ENCODE results near the gene CAPZB. TPM values are rescaled to one million over a fixed set of nuclear protein-coding genes. Genes with fewer than 3 reads are reported as not detected.

CAPZB gene
- total and polyA plus RNA-seq, 2 of the 4 experiments (the other 2 are of a cell fraction), result 216 to 304 TPM

GRCh38 chr1:19391596-19391981 lies 93.8 kb downstream of the CAPZB start:
- Histone ChIP-seq H3K4me2 (ENCODE audit: low read depth, low read length) (peak overlapping the region; percentile 40), H4K20me1 (ENCODE audit: insufficient read depth, low read length) (peaks cover 96% of the 10 kb centered on the region), H2AK5ac (ENCODE audit: low read depth, low read length) (peak overlapping the region; percentile 38; the same call in 1 of the 2 replicates), H2BK20ac (ENCODE audit: low read depth, low read length) (no peak overlapping the region), H3K23ac (ENCODE audit: low read depth, low read length) (peak overlapping the region; percentile 90), H3K18ac (ENCODE audit: low read depth, low read length) (peak overlapping the region; percentile 42; the same call in 1 of the 2 replicates), H3K9ac (ENCODE audit: low read depth, low read length) (peak overlapping the region; percentile 6; the same call in 1 of the 2 replicates), H2BK5ac (ENCODE audit: low read depth, low read length, poor library complexity, severe bottlenecking) (peak overlapping the region; percentile 29), H2BK15ac (ENCODE audit: low read depth, low read length) (no peak overlapping the region), H3K27ac (ENCODE audit: insufficient read depth, low read length) (peak overlapping the region; percentile 58), H3K9me3 (ENCODE audit: control insufficient read depth, insufficient read depth, low read length) (no peaks in the 10 kb centered on the region), H3K4me3 (ENCODE audit: insufficient read depth, low read depth, low read length) (no peak overlapping the region), H3K56ac (ENCODE audit: extremely low read depth, insufficient read depth, low read length) (no peak overlapping the region; the same call in 1 of the 2 replicates), H4K8ac (ENCODE audit: low read depth in 2 of 2, low read length in 2 of 2) (peak overlapping the region in 1 of 2 experiments; percentile 78; a peak in 2 of 4 replicates), H3K79me1 (ENCODE audit: low read depth in 1 of 2, low read length in 2 of 2) (peaks cover 53 to 98% of the 10 kb centered on the region in 2 experiments), H3K14ac (replicated peaks; ENCODE audit: low read depth, low read length) (peak overlapping the region; percentile 83), H3K4ac (ENCODE audit: low read depth, low read length) (peak overlapping the region; percentile 70), H3K36me3 (ENCODE audit: control insufficient read depth, insufficient read depth, low read length) (peaks cover 6% of the 10 kb centered on the region; the same call in 1 of the 2 replicates), H4K5ac (ENCODE audit: low read depth, low read length) (peak overlapping the region; percentile 5; the same call in 1 of the 2 replicates), H3K9me1 (ENCODE audit: insufficient read depth, low read length) (peaks cover 38% of the 10 kb centered on the region), H4K91ac (ENCODE audit: insufficient read depth, low read depth, low read length) (peak overlapping the region; percentile 60; the same call in 1 of the 2 replicates), H2AFZ (replicated peaks; ENCODE audit: low read length, poor library complexity) (no peak overlapping the region), H3K4me1 (ENCODE audit: control insufficient read depth, insufficient read depth, low read length) (peaks cover 18% of the 10 kb centered on the region), H2BK120ac (ENCODE audit: low read depth, low read length) (peak overlapping the region; percentile 70), H3K27me3 (ENCODE audit: control insufficient read depth, insufficient read depth, low read length) (no peaks in the 10 kb centered on the region), H2AK9ac (replicated peaks; ENCODE audit: low read depth, low read length, poor library complexity) (peak overlapping the region; percentile 26)
- WGBS, 2 experiments (ENCODE audit: extremely low coverage in 2 of 2, insufficient read length in 1 of 2), result 10% methylated on average over 3 of the region's 10 CpGs; no CpG with 5 or more reads in 1 of the 2 experiments
- ATAC-seq (ENCODE audit: low read depth), result no peak
- in situ Hi-C loops (cut with MboI; ENCODE audit: low sequenced_read_pairs) (loop anchor here (5.0 kb wide), 1 partner anchor 261 kb away; no protein-coding TSS in a partner anchor), intact Hi-C loops (cut with micrococcal nuclease) (loop anchor here (1.0 to 2.0 kb wide), 4 partner anchors 41 to 260 kb away; partner anchors contain the start of gene CAPZB), dilution Hi-C loops (cut with HindIII; ENCODE audit: low sequenced_read_pairs, unreplicated experiment) (no loop called here)
- ChIA-PET CTCF (interaction anchor here (0.9 to 1.5 kb wide), 5 partner anchors 10 to 260 kb away, joined by 3 to 5 read pairs (median 4); no protein-coding TSS in a partner anchor), POLR2A (ENCODE audit: unreplicated experiment) (no interaction called here)
- BruUV-seq (replicated peaks), result no TSS peak
- TF ChIP-seq BHLHE40 (IDR thresholded peaks at IDR 0.05; ENCODE audit: low read depth, low read length) (no peak), MAFK (IDR thresholded peaks at IDR 0.05; ENCODE audit: low read depth, low read length) (no peak)
- DNase-seq, result no peak
